B cell (primary cell): ENCODE results near the gene PRR23E.

ENCODE experiments used
- CTCF ChIP-seq: fragments of 200-600 bp; IDR thresholded peaks from one replicate; pipeline ENCODE4 v1.8.0; 2022; ENCODE audit warnings: antibody characterized with exemption, mild to moderate bottlenecking
- EZH2 ChIP-seq: IDR thresholded peaks from 2 replicates; pipeline ENCODE4 v1.6.1; 2012; ENCODE audit warnings: borderline replicate concordance, low read depth, mild to moderate bottlenecking, moderate library complexity, low read length; ENCODE audit not compliant: insufficient read depth, poor library complexity, severe bottlenecking

- TF ChIP-seq EZH2, result no peak
- no peak for TF ChIP-seq CTCF
Observed at GRCh38 chr3:127151992-127152650, 40.8 kb upstream of the PRR23E start.
